Breast epithelium (tissue), 3 donors: ENCODE data around the gene ZCCHC18.

Experiments
- CTCF ChIP-seq, 3 donors: fragments of 450-650 bp; IDR thresholded peaks; one replicate each; pipeline ENCODE4 v1.5.1; 2016 to 2017; ENCODE audit warnings: antibody characterized with exemption in 3 of 3, mild to moderate bottlenecking in 3 of 3, moderate library complexity in 3 of 3
- POLR2A ChIP-seq: fragments of 450-650 bp; IDR thresholded peaks from one replicate; pipeline ENCODE4 v1.6.1; 2016; ENCODE audit warnings: antibody characterized with exemption, mild to moderate bottlenecking, moderate library complexity
- POLR2AphosphoS5 ChIP-seq, 3 donors: sonication (generic); formaldehyde crosslinking; IDR thresholded peaks; one replicate each; pipeline ENCODE4 v1.6.1; 2017; ENCODE audit warnings: antibody characterized with exemption in 3 of 3

DNA sequence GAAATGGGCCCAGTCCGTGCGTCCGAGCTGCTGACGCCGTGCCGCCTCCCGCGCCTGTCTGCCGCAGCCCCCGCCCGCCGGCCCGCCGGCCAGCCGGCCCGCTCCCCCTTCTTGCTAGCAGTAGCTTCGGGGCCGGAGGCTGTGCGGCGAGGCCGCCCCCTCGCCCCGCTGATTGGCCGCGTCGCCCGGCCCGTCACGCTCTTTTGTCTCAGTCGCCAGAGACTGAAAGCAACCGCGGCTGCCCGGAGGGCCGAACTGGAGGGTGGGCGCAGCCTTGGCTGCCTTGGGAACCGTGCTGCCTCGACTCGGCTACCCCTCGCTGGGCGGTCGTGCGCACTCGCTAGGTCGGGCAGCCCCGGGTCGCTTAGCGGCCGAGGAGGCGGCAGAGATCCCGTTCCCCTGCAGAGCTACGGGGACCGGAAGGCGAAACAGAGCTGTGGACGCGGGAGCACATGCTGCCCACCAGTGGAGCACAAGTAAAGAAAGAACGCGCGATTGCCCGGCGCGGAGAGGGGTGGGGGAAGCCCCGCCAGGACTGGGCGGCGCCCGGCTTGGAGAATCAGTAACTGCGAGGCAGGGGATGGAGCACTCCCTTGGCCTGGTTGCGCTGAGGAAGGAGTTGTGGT is at the start of gene ZCCHC18:
- no peak for TF ChIP-seq CTCF (IDR thresholded peaks at IDR 0.05)
- TF ChIP-seq POLR2A, result no peak
- TF ChIP-seq POLR2AphosphoS5 (IDR thresholded peaks at IDR 0.05), result no peak
